Inflammatory macrophage treated with lipopolysaccharide for 4 hours (primary cell): ENCODE results near the gene PGRMC2.
"Not testable (repeated sequence)": the region's sequence is repeated elsewhere in the genome, so short reads cannot be mapped to it uniquely, and the experiment has no call there.

ENCODE experiments used
- DNase-seq: peaks from one replicate; pipeline ENCODE4 v3.0.0-alpha.2; 2020

The PGRMC2 gene

DNA sequence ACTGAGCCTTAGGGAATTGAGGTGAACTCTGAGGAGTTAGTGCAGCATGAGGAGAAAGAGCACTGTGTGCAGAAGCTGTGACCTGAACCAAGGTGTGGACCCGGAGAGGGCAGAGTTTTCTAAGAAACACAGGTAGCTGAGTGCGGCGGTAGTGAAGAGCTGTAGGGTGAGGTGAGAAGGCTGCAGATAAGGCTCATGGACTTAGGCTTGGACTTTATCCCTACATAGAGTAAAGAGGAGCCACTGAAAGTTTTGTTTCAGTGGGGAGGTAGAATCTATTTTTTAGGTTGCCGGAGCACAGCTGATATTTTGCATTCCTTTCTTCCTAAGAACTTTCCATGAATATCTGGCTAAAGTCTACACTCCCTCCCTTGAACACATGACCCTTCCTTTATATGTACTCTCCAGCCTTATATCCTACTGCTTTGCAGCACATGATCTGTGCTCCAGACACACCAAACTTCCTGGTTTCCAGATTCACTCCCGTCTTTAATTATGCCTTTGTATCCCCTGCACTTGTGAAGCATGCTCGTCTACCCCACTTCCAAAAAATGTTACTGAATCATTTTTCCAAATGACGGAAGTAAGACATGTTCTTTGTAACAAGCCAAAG lies 10.6 kb upstream of the PGRMC2 start:
- no peak for DNase-seq

DNA sequence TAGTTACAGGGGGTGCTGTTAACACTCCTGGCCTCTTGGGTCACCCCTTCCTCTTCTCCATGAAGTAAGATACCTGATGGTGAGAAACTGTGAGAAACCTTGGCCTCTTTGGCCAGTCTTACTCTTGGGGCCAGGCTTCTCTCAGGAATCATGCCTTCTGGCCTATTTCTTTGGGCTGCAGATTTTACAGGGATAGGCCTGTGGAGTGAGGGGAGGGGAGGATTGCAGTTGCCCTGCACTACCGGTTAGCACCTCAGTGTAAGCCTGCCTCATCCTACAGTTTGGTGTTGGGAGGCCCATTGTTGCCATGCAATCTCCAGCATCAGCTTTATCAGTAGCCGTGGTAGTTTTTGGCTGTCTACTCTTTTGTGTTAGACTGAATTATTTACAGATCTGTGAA lies 7.6 kb upstream of the PGRMC2 start:
- DNase-seq: no peak

GRCh38 chr4:128294464-128294863 lies 6.9 kb upstream of the PGRMC2 start:
- DNase-seq: no peak

DNA sequence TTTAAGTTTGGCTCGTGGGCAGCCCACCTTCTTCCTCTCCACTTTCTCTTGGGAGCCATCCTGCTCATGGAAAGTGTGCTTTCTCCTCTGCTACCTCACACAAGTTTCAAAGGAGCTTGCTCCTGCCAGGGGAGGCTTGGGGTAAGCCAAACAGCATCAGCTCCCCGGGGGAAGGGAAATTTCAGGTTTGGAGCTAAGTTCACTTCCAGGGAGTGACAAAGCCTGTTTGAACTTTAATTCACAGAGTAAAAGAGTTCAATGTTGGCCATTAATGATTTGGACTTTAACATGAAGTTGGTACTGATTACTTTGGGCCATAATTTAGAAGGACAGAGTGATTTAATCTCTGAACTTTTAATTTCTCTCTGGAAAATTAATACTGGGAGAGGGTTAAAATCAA lies 4.7 kb upstream of the PGRMC2 start:
- no peak for DNase-seq

GRCh38 chr4:128291096-128291495 lies 3.5 kb upstream of the PGRMC2 start:
- DNase-seq: no peak

DNA sequence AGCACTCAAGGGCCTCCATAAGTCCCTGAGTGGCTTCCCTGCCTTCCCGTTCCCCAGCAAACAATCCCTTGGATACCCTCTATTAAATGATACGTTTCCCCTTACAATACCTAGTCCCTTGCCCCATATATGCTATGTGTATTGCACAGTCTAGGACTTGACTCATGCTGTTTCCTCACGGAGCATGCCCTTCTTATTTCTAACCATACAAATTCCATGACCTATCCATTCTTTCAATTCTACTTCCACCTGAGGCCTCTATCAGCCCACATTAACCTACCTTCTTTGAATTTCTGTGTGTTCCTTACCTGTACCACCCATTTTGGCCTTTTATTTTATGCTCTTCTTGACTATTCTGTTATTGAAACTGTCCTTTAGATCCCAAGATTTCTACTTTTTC lies 2.9 kb upstream of the PGRMC2 start:
- DNase-seq: no peak

DNA sequence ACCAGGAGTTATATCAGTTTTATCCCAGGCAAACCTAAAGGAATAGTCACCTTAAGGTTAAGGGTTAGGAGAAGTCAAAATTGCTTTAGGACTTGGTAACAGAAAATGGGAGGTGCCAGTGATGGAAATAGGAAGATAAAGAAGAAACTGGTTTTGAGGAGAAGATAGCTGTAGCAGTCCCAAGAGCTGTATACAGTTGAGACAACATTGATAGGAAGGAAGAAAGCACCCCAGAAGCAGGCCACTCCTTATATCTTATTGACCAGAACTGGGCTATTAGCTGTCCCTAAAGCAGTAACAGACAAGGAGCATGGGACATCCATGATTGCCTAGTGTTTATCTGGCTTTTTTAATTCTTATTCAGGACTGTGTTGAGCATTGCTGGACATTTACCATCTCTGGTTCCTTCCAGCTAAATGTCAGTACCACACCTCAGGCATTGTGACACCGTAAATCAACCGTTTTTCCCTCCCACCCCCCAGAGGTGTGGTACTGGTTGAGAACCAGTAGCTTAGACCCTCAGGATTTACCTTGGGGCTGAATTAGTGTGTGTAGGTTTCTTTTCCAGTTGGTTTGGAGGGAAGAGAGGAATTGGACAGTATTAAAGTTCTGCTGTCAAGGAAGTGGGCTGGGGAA lies 2.0 kb upstream of the PGRMC2 start:
- DNase-seq: no peak

- DNase-seq: peak; percentile 1
Observed at GRCh38 chr4:128288689-128289106, 1.1 kb upstream of the PGRMC2 start.

DNA sequence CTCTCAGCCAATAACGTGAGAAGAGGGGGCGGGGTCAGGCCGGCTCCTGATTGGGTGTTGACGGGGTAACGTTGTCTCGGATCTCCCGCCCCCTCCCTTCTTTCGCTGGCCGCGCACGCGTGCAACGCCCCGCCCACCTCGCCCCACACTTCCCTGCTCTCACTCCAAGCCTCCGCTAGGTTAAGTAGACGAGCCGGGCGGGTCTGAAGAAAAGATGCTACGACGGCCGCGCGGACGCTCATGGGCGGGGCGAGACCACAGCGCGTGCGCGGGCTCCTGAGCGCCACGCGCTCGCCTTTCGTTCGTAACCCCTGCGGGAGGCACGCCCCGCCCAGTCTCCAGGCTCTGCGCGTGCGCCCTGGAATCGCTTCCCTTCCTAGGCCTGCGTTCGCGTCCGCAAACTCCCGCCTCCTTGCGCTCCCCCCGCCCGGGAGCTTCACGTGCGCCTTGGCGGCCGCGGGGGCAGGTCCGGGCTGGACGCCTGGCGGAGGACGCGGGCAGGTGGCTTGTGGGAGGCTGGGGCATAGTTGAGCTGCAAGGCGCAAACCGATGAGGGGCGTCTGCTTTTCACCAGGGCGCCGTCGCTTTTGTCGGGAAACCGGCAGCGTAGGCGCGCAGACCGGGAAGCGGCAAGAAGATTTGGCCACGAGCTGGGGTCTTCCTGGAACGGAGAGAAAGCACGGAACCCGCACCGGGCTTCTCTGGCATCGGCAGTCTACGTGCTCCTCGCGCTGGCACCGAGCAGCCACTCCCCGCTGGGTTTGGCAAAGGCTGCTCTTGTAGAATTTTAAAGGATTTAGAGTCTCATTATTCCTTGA lies 467 bp upstream of the PGRMC2 start:
- peak; percentile 99 for DNase-seq

DNA sequence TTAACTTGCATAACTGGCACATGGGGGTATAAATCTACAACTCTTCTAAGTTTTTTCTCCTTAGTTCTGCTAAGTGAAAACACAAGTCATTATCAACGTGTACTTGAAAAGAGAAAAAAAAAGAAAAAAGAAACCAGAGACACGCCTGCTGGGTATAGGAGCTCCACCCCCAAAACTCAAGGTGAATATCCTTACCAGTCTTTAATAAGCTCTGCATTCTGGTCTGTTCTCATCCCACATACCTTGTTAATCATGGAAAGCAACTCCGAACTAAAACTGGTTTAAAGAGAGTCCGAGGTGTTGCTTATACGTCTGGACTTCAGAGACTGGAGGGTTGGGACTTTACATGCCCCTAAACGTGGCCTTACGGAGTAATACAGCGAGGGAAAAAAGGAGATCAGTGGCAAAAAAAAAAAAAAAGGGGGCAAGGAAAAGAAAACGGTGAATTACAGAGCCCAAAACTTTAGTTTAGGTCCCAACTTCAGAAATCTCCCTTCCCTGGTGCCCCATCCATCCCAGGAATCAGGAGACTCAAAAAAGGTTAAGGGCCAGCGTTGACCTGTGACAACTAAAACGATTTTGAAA lies 1.0 kb downstream of the PGRMC2 start:
- DNase-seq: peak; percentile 39

DNA sequence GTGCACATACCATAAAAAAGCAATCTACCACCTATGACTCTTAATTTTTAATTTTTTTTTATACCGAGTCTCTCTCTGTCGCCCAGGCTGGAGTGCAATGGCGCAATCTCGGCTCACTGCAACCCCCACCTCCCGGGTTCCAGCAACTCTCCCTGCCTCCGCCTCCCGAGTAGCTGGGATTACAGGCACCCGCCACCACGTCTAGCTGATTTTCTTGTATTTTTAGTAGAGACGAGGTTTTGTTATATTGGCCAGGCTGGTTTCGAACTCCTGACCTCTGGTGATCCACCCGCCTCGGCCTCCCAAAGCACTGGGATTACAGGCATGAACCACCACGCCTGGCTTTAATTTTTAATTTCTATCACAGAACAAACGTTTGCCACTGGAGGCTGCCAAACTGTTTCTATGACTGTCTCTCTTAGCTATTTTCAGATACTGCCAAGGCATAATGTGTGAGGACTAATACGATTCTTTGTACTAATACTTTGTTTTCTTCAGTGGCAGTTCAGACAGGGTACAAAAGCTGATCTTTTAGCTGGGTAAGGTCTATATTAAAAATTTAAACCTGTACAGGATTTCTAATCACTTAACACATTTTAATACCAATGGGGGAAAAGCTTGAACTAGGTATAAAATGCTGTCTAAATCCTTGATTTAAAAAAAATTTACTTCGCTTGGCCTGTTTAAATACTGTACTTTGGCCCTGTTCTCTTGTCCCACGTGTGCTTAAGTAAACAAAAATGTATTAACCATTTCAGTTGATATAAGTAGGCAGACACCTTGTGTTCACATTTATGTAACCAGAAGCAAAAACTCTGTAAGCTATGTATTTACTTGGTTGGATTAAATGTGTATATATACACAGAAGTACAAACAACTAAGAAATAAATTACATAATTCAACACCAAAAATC lies 2.3 kb downstream of the PGRMC2 start:
- no peak for DNase-seq

- DNase-seq: no peak
Observed at GRCh38 chr4:128284317-128284716, 3.3 kb downstream of the PGRMC2 start.

- no peak for DNase-seq
Observed at GRCh38 chr4:128283071-128283470, 4.5 kb downstream of the PGRMC2 start.

- DNase-seq: no peak
Observed at GRCh38 chr4:128282516-128282915, 5.1 kb downstream of the PGRMC2 start.

DNA sequence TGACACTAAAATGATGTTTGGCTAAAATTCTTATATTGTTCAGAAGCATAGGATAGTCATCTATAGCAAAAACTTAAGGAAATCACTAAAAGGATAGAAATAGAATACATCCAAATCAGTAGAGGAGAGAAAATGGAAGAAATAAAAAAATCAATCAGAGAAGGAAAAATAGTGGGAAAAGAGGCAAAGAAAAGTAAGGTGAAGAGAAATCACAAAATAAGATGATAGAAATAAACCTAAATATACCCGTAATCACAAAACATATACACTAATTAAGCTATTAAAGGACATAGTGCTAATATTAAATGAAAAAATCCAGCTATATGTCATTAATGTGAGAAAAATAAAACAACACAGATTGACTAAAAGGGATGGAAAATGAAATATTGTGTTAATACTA lies 6.3 kb downstream of the PGRMC2 start:
- DNase-seq: no peak

DNA sequence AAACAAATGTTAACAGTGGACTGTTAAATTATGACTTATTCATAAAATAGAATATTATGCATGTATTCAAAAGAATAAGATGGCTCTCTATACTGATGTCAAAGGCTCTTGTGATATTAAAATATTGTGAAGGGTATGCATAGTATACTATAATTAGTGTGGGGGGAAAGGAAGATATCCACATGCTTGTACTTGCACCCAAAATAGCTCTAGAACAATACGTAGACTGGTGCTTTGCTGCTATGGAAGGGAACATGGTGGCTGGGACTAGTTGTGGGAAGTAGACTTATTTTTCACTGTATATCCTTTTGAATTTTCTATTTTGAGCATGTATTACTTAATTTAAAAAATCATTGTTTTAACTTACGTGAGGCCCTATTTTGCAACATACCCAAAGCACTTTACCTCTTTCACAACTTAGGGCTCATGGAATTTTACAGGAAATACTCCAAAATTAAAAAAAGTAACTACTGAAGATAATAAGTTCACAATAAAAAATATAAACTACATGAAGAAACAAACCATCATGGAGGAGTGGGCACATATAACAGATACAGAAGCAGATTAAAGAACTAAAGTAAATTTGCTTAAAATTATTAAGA lies 7.9 kb downstream of the PGRMC2 start:
- no peak for DNase-seq

DNA sequence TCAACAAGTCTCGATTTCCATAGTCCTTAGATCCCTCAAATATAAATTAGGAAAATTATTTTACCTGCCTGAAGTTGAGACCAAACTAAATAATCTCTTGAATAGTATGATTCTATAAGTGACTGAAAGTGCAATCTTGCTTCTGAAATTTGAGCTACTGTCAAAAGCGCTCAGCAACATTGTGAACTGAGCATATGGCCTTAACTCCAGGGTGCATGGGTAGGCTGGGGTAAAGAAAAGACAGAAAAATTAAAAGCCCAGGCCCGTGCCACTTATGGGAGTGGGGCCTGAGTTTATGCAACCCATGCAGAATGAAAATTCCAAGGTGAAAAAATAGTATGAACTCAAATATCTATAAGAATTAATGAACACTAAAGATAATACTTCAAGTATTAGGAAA lies 9.8 kb downstream of the PGRMC2 start:
- no peak for DNase-seq

- DNase-seq: no peak
Observed at GRCh38 chr4:128275346-128275745, 12.3 kb downstream of the PGRMC2 start.

DNA sequence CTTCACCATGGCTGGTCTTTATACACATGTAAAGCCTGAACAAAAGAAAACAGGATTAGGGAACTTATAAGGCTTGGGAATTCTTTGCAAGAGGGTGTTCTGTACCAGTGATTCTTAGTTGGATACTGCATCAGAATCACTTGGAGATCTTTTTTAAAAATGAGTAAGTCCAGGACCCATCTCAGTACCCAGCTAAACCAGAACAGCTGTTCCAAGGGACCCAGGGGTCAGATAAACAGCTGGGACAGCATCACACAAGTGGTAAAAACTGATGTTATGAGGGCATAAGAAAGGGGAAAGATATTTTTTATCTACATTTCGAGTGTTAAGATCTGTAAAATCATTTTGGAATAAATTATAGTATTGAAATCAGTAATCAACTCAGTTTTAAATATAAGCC lies 16.1 kb downstream of the PGRMC2 start:
- no peak for DNase-seq

- DNase-seq: no peak
Observed at GRCh38 chr4:128268970-128269369, 18.6 kb downstream of the PGRMC2 start.

DNA sequence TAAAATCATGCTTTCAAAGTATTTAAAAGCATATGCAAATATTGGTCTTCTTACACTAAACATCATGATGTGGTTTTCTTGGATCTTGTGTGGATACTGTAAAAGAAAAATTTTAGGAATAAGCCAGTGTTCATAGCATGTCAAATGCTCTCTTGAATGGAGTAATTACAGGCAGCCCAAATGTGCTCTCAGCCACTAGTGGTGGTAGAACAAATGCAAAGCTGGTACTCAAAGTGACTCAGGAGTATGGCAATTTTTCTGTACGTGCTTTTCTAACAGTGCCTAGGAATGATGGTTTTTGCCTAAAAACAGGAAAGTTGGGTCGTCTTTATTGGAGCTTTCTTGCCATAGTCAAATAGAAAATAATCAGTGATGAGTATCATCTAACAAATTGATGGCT lies 19.9 kb downstream of the PGRMC2 start:
- DNase-seq: no peak

- DNase-seq: not testable (repeated sequence)
Observed at GRCh38 chr4:128267171-128267570, 20.4 kb downstream of the PGRMC2 start.
